ENCODE results near the gene SETD1B.

SETD1B gene

DNA sequence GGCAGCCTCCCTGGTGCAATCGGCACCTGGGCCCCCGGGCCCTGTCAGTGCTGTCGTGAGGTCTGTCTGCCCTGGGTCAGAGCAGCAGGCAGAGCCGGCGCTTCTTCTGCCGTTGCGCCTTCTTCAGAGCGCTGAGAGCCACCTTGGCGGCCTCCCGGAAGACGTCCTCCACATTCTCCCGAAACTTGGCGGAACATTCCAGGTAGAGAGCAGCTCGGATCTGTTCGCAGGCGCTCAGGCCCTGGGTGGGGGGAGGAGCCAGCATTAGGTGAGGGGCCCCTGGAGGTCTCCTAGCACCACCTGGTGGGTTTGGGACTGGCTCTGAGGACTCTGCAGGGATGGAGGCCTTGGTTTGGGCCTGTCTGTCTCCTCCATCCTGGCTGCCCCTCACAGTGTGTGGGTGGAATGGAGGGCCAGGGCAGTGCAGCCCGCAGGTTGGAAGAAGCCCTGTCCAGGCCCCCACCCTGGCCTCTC lies 24.4 kb upstream of the SETD1B start (continued):
- TF ChIP-seq, protein P1, sequence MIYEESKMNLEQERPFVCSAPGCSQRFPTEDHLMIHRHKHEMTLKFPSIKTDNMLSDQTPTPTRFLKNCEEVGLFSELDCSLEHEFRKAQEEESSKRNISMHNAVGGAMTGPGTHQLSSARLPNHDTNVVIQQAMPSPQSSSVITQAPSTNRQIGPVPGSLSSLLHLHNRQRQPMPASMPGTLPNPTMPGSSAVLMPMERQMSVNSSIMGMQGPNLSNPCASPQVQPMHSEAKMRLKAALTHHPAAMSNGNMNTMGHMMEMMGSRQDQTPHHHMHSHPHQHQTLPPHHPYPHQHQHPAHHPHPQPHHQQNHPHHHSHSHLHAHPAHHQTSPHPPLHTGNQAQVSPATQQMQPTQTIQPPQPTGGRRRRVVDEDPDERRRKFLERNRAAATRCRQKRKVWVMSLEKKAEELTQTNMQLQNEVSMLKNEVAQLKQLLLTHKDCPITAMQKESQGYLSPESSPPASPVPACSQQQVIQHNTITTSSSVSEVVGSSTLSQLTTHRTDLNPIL (CRISPR knock-in tag; IDR thresholded peaks at IDR 0.05; ENCODE audit: low read depth), result no peak
- TF ChIP-seq ZNF565 (CRISPR knock-in tag; conservative IDR thresholded peaks at IDR 0.05; ENCODE audit: low read depth) (no peak), OSR1 (CRISPR knock-in tag; IDR thresholded peaks at IDR 0.05) (no peak), PPARA (CRISPR knock-in tag; IDR thresholded peaks at IDR 0.05; ENCODE audit: borderline replicate concordance) (no peak), ESRRG (CRISPR knock-in tag; IDR thresholded peaks at IDR 0.05) (no peak), ISL1 (CRISPR knock-in tag; IDR thresholded peaks at IDR 0.05) (no peak)
- TF ChIP-seq, protein P2, sequence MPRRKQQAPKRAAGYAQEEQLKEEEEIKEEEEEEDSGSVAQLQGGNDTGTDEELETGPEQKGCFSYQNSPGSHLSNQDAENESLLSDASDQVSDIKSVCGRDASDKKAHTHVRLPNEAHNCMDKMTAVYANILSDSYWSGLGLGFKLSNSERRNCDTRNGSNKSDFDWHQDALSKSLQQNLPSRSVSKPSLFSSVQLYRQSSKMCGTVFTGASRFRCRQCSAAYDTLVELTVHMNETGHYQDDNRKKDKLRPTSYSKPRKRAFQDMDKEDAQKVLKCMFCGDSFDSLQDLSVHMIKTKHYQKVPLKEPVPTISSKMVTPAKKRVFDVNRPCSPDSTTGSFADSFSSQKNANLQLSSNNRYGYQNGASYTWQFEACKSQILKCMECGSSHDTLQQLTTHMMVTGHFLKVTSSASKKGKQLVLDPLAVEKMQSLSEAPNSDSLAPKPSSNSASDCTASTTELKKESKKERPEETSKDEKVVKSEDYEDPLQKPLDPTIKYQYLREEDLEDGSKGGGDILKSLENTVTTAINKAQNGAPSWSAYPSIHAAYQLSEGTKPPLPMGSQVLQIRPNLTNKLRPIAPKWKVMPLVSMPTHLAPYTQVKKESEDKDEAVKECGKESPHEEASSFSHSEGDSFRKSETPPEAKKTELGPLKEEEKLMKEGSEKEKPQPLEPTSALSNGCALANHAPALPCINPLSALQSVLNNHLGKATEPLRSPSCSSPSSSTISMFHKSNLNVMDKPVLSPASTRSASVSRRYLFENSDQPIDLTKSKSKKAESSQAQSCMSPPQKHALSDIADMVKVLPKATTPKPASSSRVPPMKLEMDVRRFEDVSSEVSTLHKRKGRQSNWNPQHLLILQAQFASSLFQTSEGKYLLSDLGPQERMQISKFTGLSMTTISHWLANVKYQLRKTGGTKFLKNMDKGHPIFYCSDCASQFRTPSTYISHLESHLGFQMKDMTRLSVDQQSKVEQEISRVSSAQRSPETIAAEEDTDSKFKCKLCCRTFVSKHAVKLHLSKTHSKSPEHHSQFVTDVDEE (CRISPR knock-in tag; IDR thresholded peaks at IDR 0.05), result no peak

DNA sequence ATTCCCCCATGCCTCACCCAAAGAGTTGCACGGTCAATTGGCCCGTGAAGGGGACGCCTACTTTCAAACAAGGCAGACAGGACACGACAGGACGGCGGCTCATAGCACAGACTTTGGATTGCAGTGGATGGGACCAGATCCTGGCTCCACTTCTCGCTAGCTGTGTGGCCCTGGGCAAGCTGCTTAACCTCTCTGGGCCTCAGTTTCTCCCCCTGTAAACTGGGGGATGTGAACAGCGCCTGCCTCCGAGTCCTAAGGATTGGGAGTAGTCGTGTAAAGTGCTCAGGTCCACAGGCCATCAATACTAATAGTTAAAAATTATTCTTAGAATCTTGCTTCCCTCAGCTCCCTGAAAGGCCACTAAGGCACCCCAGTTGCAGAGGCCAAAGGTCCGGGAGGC lies 23.4 kb upstream of the SETD1B start:
- TF ChIP-seq TCF4 (CRISPR knock-in tag; IDR thresholded peaks at IDR 0.05; ENCODE audit: borderline replicate concordance), result no peak
- no peak for TF ChIP-seq GLIS3 (CRISPR knock-in tag; IDR thresholded peaks at IDR 0.05)
- no peak for TF ChIP-seq ZNF565 (CRISPR knock-in tag; conservative IDR thresholded peaks at IDR 0.05; ENCODE audit: low read depth)
- no peak for TF ChIP-seq BACH2 (CRISPR knock-in tag; IDR thresholded peaks at IDR 0.05; ENCODE audit: borderline replicate concordance)
- no peak for TF ChIP-seq ARNTL (CRISPR knock-in tag; IDR thresholded peaks at IDR 0.05; ENCODE audit: borderline replicate concordance, low read depth)
- TF ChIP-seq, protein P3, sequence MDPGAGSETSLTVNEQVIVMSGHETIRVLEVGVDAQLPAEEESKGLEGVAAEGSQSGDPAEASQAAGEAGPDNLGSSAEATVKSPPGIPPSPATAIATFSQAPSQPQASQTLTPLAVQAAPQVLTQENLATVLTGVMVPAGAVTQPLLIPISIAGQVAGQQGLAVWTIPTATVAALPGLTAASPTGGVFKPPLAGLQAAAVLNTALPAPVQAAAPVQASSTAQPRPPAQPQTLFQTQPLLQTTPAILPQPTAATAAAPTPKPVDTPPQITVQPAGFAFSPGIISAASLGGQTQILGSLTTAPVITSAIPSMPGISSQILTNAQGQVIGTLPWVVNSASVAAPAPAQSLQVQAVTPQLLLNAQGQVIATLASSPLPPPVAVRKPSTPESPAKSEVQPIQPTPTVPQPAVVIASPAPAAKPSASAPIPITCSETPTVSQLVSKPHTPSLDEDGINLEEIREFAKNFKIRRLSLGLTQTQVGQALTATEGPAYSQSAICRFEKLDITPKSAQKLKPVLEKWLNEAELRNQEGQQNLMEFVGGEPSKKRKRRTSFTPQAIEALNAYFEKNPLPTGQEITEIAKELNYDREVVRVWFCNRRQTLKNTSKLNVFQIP (CRISPR knock-in tag; IDR thresholded peaks at IDR 0.05; ENCODE audit: borderline replicate concordance, low read depth), result no peak
- TF ChIP-seq ESRRG (CRISPR knock-in tag; IDR thresholded peaks at IDR 0.05), result no peak
- ATAC-seq, result no peak

DNA sequence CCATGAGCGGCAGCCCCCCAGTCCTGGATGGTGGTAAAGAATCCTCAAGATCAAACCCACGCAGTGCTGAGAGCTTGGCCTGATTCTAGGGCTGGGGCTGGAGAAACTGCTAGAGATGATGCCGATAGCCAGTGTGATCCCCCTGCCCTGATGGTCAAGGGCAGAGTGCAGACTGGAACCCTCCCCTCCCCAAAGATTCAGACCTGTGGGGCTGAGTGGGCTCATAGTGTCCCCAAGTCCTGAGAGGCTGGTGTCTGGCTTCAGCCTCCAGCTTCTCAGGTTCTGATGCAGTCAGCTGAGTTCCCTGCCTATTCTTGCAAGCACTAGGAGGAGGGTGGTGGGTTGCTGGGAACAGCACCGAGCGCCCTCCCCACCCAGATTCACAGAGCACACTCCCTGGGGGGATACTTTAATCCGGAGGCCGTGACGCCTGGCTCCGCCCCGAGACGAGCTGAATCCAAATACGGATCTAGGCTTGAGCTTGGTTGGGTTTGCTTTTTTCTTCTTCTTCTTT lies 22.3 kb upstream of the SETD1B start:
- no peak for ATAC-seq
- TF ChIP-seq OSR1 (CRISPR knock-in tag; IDR thresholded peaks at IDR 0.05), result no peak
- TF ChIP-seq ZNF8 (CRISPR knock-in tag; IDR thresholded peaks at IDR 0.05), result no peak
- TF ChIP-seq, protein P2 (CRISPR knock-in tag; IDR thresholded peaks at IDR 0.05), result no peak

DNA sequence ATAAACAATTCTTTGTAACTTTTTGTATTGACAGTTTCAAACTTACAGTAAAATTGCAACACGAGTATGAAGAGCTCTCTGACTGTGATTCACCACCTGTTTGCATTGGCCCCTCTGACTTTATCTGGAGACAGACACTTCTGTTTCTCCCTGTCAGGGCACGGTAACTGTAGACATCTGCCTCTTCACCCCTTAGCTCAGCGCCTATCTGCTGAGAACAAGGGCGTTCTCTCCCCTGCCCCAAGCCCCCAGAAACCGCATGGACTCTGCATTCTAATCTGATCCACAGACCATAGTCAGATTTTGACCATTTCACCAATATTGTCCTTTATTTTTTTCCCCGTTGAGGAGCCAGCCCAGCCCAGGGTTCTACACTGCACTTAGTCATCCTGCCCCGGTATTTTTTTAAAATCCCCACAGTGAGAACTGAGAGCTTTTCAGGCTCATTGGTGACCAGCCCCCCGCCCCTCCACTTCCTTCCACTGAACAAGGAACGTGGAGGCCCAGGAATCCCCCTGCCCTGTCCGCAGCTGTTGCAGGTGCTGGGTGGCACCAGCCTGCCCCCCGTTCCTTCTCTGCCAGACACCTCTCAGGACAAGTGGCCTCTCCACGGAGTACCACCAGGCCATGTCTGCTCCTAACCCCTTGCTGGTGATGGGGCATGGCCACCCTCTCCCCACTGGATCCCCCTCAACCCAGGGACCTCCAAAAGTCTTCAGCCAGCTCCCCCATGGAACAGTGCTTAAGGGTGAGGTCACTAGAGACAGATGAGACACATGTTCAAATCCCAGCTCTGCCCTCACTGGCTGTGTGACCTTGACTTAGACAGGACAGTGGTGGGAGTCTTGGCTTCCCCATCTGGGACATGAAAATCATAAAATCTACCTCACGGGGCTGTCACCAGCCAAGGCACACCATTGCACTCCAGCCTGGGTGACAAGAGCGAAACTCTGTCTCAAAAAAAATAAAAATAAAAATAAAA lies 21.5 kb upstream of the SETD1B start:
- ATAC-seq, result no peak
- no peak for TF ChIP-seq OSR1 (CRISPR knock-in tag; IDR thresholded peaks at IDR 0.05)
- TF ChIP-seq ZNF8 (CRISPR knock-in tag; IDR thresholded peaks at IDR 0.05), result no peak
- TF ChIP-seq TCF4 (CRISPR knock-in tag; IDR thresholded peaks at IDR 0.05; ENCODE audit: borderline replicate concordance), result no peak
- TF ChIP-seq PPARA (CRISPR knock-in tag; IDR thresholded peaks at IDR 0.05; ENCODE audit: borderline replicate concordance), result no peak
- TF ChIP-seq, protein P4, sequence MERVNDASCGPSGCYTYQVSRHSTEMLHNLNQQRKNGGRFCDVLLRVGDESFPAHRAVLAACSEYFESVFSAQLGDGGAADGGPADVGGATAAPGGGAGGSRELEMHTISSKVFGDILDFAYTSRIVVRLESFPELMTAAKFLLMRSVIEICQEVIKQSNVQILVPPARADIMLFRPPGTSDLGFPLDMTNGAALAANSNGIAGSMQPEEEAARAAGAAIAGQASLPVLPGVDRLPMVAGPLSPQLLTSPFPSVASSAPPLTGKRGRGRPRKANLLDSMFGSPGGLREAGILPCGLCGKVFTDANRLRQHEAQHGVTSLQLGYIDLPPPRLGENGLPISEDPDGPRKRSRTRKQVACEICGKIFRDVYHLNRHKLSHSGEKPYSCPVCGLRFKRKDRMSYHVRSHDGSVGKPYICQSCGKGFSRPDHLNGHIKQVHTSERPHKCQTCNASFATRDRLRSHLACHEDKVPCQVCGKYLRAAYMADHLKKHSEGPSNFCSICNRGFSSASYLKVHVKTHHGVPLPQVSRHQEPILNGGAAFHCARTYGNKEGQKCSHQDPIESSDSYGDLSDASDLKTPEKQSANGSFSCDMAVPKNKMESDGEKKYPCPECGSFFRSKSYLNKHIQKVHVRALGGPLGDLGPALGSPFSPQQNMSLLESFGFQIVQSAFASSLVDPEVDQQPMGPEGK (CRISPR knock-in tag; IDR thresholded peaks at IDR 0.05; ENCODE audit: borderline replicate concordance), result no peak
- TF ChIP-seq ARNTL (CRISPR knock-in tag; IDR thresholded peaks at IDR 0.05; ENCODE audit: borderline replicate concordance, low read depth), result no peak
- TF ChIP-seq, protein P5, sequence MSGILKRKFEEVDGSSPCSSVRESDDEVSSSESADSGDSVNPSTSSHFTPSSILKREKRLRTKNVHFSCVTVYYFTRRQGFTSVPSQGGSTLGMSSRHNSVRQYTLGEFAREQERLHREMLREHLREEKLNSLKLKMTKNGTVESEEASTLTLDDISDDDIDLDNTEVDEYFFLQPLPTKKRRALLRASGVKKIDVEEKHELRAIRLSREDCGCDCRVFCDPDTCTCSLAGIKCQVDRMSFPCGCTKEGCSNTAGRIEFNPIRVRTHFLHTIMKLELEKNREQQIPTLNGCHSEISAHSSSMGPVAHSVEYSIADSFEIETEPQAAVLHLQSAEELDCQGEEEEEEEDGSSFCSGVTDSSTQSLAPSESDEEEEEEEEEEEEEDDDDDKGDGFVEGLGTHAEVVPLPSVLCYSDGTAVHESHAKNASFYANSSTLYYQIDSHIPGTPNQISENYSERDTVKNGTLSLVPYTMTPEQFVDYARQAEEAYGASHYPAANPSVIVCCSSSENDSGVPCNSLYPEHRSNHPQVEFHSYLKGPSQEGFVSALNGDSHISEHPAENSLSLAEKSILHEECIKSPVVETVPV (CRISPR knock-in tag; IDR thresholded peaks at IDR 0.05), result no peak
- TF ChIP-seq ISL1 (CRISPR knock-in tag; IDR thresholded peaks at IDR 0.05), result no peak
- no peak for TF ChIP-seq ZNF70 (CRISPR knock-in tag; IDR thresholded peaks at IDR 0.05)
- no peak for TF ChIP-seq SNAI2 (CRISPR knock-in tag; IDR thresholded peaks at IDR 0.05)
- TF ChIP-seq, protein P1 (CRISPR knock-in tag; IDR thresholded peaks at IDR 0.05; ENCODE audit: low read depth), result no peak
- no peak for TF ChIP-seq GLIS3 (CRISPR knock-in tag; IDR thresholded peaks at IDR 0.05)
- no peak for TF ChIP-seq ZFP30 (CRISPR knock-in tag; IDR thresholded peaks at IDR 0.05)
- TF ChIP-seq ZC3H10 (CRISPR knock-in tag; IDR thresholded peaks at IDR 0.05), result no peak
